ENCODE data around the gene MNX1.

DNA sequence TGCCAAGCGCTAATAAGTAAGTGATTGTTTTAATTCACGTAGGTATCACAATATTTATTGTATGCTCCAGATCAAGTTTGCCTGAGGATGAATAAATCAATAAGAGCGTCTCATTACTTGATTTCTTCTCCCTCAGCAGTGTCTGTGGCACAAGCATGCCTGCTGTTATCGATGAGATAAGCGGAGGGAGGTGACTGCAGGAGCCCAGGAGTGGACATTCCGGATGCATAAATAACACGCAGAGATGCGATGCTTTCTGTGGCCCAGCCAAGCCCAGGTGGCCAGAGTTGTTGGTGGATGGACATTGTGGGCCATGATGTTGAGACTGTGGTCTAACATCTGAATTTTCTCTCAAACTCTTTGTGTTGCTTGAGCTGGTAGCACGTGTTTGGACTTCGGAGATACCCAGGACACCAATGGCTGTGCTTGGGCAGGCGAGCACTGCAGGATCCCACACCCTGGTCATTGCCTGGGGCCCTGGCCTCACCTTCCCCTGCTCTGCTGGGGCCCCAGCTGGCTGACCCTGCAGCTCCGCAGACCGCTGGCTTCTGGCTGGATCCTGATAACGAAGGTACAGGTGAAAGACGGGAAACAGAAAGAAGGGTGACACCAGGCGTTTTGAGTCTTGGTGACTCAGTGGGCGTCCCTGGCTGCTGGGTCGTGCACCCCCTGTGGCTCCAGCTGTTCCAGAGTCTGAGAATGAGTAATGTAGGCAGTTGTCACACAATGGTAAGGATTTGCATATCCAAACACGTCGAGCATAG lies 31.2 kb upstream of the MNX1 start:
- TF ChIP-seq EZH2 (IDR thresholded peaks at IDR 0.05; ENCODE audit: low read depth): no peak
- no peak for TF ChIP-seq CTCF (conservative IDR thresholded peaks at IDR 0.05)
